ENCODE data around the gene UFSP1.

GRCh38 chr7:100911484-100911883 lies 22.0 kb upstream of the UFSP1 start:
- no peak for TF ChIP-seq POLR2A (IDR thresholded peaks at IDR 0.05)
- TF ChIP-seq CTCF (IDR thresholded peaks at IDR 0.05): no peak
- TF ChIP-seq POLR2AphosphoS5 (IDR thresholded peaks at IDR 0.05): no peak

Data from transverse colon (tissue), 4 donors.